ENCODE measurements around the gene TEKT1.

Gene TEKT1

DNA sequence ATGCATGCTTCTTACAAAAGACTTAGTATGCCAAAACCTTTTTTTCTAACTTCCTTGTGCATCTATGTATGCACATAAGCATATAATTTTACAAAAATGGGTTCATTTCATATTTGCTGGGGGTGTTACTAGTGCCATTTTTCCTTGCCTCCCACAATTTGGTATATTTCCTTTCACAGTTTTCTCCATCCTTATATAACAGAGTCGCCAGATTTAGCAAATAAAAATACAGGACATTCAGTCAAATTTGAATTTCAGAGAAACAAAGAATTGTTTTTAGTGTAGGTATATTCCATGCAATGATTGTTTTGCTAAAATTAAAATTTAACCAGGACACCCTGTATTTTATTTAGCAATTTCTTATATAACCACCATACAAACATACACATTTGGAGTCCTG lies 59.5 kb downstream of the TEKT1 start:
- DNase-seq (ENCODE audit: insufficient read length, low spot score) (no peak), FAIRE-seq (no peak)

DNA sequence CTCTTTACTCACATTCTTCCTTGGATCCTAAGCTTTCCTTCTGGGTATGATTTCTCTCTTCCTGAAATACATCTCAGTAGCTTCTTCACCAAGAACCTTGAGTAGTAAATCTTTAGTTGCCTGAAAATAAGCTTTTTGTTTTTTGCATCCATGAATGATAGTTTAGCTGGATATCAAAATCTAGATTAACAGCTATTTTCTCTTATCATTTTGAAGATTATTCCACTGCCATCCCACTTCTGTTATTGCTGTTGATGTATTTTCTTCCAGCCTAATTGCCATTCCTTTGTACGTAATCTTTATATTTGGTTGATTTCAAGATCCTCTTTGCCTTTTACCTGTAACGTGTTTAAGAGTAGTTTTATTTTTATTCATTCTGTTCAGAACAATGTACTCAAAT lies 63.1 kb downstream of the TEKT1 start:
- no peak for FAIRE-seq
- no peak for DNase-seq (ENCODE audit: insufficient read length, low spot score)

DNA sequence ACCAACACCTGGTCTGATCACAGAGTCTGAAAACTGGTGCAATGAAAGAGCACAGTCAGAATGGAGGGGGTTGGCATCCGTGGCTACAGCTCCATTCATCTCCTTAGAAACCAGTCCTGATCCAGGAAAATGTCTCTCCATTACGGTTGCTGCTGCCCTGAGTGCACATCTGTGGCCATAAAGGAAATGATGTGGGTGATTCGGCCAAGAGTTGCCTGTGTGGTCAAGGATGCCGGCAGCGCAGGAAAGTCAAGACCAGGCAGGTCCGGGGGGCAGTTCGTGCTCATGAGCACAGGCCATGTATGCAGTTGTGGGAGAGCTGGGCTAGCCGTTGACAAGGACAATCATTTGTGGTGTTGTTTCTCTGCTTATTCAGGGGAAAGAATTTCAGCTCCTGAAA lies 69.8 kb downstream of the TEKT1 start:
- FAIRE-seq, result no peak

DNA sequence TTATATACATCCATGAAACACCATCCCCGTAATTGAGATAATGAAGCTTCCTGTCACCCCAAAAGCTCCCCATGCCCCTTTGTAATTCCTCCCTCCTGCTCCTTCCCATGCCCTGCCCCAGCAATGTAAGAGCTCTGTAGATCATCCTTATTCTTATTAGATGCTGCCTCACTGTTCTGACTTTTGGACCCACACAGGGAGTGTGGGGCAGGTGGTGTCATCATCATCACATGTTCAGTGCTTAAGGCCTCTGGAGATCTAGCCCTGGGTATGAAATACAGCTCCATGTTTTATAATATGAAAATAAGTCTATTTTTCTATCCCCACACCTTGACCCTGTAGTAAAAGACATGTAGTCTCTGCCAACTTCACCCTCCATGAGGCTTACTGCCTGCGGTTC lies 73.8 kb downstream of the TEKT1 start:
- peak; percentile 69 for FAIRE-seq
- DNase-seq (ENCODE audit: insufficient read length, low spot score), result no peak

More for the DNA sequence above, 69.8 kb downstream of the TEKT1 start:
- no peak for DNase-seq (ENCODE audit: insufficient read length, low spot score)

DNA sequence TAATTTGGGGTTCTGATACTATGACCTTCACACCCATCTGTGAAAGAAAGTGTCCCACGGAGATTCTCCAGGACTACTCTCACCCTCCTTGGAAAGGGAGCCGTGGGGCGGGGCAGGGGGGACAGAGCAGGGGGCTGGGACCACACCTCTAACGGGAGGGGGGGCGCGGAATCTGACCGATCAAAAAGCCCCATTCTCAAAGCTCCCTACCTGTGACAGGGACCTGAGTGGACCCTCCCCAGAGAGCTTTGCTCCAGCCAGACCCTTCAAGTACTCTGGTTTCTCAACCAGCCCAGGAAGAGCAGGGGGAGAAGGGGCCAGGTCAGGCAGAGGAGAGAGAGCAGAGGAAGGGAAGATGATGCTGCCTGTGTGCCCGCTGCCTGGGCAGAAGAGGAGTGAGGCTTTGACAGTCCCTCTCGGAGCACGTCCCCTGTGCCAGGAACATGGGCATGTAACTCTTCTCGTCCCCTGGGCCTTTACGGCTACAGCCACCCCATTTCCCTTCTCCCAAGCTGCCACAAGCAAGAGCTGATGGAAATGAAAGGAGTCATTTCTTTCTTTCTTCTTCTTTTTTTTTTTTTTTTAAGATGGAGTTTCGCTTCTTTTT lies 75.0 kb downstream of the TEKT1 start:
- FAIRE-seq (no peak), DNase-seq (ENCODE audit: insufficient read length, low spot score) (no peak)

DNA sequence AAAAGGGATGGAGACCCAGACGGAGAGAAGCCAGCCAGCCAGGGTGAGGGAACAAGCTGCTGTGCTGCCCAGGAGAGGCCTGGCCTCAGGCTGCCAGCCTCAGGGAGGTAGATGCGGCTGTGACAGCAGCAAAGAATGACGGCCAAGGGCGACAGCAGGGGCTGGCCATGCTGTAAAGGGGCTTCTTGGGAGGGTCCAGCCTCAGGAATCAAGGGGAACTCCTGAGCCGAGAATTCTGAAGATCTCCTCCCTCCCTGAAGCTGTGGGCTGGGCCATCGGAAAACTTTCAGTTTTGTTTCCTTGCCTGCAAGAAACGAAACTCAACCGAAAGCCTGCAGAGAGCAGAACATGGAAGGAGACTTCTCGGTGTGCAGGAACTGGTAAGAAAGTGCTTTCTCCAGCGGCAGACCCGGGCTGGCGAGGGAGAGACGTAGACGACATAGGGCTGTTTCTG lies 75.8 kb downstream of the TEKT1 start, which contains the start of gene XAF1:
TSS of gene XAF1 (plus strand) at position 316 of the 454 bp plus-strand sequence. CDS start at position 349, 33 bp downstream.
- no peak for DNase-seq (ENCODE audit: insufficient read length, low spot score)

DNA sequence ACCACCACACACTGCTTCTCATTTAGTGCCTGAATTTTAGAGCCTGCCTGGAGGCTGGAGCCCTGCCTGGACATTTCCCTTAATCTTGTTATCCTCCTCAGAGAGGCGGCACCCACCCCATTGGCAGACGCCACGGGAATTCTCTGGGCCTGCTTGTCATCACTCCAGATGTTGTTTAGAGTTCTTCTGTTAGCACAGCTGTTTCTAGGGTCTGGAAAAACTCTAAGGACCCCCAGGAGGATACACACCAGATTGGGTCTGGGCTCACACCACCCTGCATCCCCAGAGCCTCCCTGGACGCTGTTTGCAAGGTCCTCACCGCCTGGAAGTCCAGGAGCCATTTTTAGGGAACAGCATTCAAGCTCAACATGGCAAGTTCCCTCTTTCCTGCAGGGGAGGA lies 76.2 kb downstream of the TEKT1 start:
- DNase-seq (ENCODE audit: insufficient read length, low spot score) (no peak), FAIRE-seq (no peak)

More for the DNA sequence above, 75.8 kb downstream of the TEKT1 start, which contains the start of gene XAF1:
- peak; percentile 99 for FAIRE-seq

DNA sequence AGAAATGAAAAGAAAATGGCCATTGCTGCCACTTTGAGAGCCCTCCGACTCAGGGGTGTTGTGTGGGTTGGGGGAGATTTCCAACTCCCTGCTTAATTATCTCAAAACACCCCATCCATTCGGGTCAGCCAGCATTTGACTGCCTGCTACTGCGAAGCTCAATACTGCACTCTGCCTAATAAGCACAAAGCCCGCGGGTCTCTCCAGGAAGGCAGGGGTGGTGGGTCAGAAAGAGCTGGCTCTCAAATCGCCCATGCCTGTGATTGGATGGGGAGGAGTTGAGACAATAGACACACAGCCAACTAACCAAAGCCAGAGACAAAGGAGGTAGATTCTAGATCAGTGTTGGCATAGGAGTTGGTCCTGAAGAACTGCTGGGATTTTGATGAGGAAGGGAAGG lies 78.0 kb downstream of the TEKT1 start:
- peak; percentile 26 for FAIRE-seq
- no peak for DNase-seq (ENCODE audit: insufficient read length, low spot score)

DNA sequence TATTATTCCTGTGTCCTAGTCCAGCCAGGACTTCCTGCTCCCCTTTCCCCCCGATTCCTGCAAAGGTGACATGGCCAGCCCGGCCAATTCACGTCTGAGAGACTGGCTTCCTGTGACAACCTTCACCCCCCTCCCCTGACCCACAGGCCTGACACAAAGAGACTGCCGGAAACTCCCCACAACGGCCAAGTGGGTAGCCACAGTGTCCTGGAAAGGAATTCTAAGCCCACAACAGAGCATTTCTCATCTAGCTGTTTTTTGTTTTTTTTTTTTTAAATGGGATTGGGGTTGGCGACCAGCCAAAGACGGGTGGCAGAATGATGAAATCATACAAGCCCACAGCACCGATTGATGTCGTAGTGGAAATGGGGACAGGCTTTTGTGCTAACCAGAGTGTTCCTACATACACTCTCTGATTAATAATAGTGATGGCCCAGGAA lies 78.5 kb downstream of the TEKT1 start:
- FAIRE-seq, result no peak
- no peak for DNase-seq (ENCODE audit: insufficient read length, low spot score)

DNA sequence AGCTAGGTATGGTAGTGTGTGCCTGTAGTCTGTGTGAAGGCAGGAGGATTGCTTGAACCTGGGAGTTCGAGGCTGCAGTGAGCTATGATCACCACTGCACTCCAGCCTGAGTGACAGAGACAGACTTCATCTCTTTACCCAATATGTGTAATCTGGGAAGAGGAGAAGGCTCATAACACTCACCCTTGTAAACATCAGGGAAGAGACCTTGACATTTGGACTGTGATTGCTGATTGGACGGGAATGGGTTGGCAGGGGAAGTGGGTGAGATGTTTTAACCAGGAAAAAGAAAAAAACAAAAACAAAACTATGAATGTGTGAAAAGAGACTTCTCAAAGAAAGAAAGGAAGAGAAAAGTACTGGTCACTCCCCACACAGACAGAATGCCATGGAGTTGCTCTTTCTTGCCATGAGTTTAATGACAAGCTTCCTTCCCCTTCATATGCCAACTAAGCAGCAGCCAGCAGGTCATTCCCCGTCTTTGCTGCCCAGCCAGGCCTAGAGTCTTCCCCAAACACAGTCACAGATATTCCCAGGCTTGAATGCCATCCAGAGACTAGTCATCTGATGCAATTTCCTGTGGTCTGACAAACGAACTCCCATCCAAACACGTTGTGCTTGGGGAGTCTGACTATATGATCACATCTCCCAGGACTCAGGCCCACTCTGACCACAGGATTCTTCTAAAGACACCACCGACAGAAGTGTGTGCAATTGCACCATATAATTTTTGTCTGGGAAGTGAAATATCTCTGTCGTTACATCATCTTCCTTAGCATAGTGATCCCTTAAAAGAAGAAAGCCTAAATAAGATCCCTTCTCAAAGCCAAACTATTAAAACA lies 79.2 kb downstream of the TEKT1 start:
- no peak for FAIRE-seq

DNA sequence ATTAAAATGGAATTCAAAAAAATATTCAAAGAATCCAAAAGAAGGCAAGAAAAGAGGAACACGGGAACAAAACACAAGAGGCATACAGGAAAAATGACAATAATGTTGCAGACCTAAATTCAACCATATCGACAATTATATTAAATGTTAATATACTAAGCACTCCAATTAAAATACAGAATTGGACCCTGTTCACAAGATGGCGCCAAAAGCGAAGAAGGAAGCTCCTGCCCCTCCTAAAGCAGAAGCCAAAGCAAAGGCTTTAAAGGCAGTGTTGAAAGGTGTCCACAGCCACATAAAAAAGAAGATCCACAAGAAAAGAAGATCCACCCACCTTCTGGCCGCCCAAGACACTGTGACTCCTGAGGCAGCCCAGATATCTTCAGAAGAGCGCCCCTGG lies 82.0 kb downstream of the TEKT1 start:
- DNase-seq (ENCODE audit: insufficient read length, low spot score), result no peak

More for the DNA sequence above, 79.2 kb downstream of the TEKT1 start:
- no peak for DNase-seq (ENCODE audit: insufficient read length, low spot score)

DNA sequence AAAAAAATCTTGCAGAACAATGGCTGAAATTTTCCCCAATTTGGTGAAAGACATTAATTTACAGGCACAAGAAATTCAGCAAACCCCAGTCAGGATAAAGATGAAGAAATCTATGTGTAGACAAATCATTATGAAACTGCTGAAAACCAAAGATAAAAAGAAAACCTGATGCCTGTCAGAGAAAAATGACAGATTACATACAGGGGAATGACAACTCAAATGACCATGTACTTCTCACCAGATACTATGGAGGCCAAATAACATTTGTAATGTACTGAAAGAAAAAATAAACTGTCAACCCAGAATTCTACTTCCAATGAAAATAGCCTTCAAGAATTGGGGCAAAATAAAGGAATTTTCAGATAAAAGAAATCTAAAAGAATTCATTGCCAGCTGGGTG lies 82.9 kb downstream of the TEKT1 start:
- DNase-seq (ENCODE audit: insufficient read length, low spot score) (no peak), FAIRE-seq (no peak)

More for the DNA sequence above, 82.0 kb downstream of the TEKT1 start:
- FAIRE-seq, result no peak
